GM23338 (cell line): Measurements from ENCODE around the gene KNTC1.

Experiments
- CREB1 ChIP-seq: fragments of 250-450 bp; sonication (Bioruptor Pico); IDR thresholded peaks from 2 replicates; pipeline ENCODE4 v1.5.0; 2020; ENCODE audit warnings: low read depth, mild to moderate bottlenecking, moderate library complexity
- CTCF ChIP-seq, 2 experiments: fragments of 200-600 bp in 1 of 2; sonication (generic) in 1 of 2; conservative IDR thresholded peaks; 2 replicates each; pipeline versions ENCODE4 v1.5.1 to v1.6.1; 2016 to 2017; ENCODE audit warnings: antibody characterized with exemption in 2 of 2, low read depth in 2 of 2, mild to moderate bottlenecking in 2 of 2, moderate library complexity in 1 of 2
- EZH2 ChIP-seq: fragments of 200-600 bp; sonication (generic); IDR thresholded peaks from one replicate; pipeline ENCODE4 v1.8.0; 2017; ENCODE audit warnings: antibody characterized with exemption, mild to moderate bottlenecking, low read depth; ENCODE audit not compliant: unreplicated experiment
- POLR2AphosphoS5 ChIP-seq: IDR thresholded peaks from 2 replicates; pipeline ENCODE4 v1.6.1; 2016; ENCODE audit warnings: antibody characterized with exemption, low read depth
- REST ChIP-seq: IDR thresholded peaks from one replicate; pipeline ENCODE4 v1.6.1; 2018; ENCODE audit warnings: antibody characterized with exemption; ENCODE audit not compliant: unreplicated experiment

- TF ChIP-seq EZH2, result no peak
- no peak for TF ChIP-seq CTCF (conservative IDR thresholded peaks at IDR 0.05; ENCODE audit: low read depth in 2 of 2)
- TF ChIP-seq CREB1 (CRISPR knock-in tag), result no peak
- no peak for TF ChIP-seq POLR2AphosphoS5
- no peak for TF ChIP-seq REST
Observed at GRCh38 chr12:122571821-122572220, 44.8 kb downstream of the KNTC1 start.
